ENCODE measurements around the gene PSTPIP2.
A peak's percentile ranks its signal among the peaks of the same experiment; 100 is the strongest.
"Not testable (repeated sequence)": the region's sequence is repeated elsewhere in the genome, so short reads cannot be mapped to it uniquely, and the experiment has no call there.

The PSTPIP2 gene

GRCh38 chr18:46070232-46070631, 1.8 kb downstream of the PSTPIP2 start:
- no peak for DNase-seq (ENCODE audit: low spot score)

GRCh38 chr18:46069524-46069923, 2.5 kb downstream of the PSTPIP2 start:
- no peak for DNase-seq (ENCODE audit: low spot score)

GRCh38 chr18:46068763-46069162, 3.3 kb downstream of the PSTPIP2 start:
- no peak for DNase-seq (ENCODE audit: low spot score)

DNA sequence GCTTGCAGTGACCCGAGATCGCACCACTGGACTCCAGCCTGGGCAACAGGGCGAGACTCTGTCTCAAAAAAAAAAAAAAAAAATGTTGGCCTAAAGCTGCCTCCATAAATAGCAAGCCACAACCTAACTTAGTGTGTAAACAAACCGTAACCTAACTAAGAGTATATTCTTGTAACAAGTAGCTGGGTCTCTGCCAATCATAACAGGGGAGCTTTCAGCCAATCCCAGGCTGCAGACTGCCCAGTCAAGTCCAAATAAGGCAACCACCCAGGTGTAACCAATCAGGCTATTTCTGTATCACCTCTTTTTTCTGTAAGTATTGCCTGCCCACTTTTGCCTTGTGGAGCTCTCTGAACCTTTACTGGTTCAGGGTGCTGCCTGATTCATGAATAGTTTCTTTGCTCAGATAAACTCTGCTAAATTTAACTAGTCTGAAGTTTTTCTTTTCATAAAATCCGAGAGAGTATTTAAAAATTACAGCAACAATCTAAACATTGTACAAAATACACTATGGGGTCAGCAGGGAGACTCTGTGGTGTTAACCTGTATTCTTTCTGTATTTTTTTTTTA, 4.5 kb downstream of the PSTPIP2 start:
- no peak for DNase-seq (ENCODE audit: low spot score)

- no peak for DNase-seq (ENCODE audit: low spot score)
Measured at GRCh38 chr18:46062781-46063180, 9.3 kb downstream of the PSTPIP2 start.

GRCh38 chr18:46061796-46062195, 10.3 kb downstream of the PSTPIP2 start:
- no peak for DNase-seq (ENCODE audit: low spot score)

GRCh38 chr18:46061387-46061786, 10.7 kb downstream of the PSTPIP2 start:
- no peak for DNase-seq (ENCODE audit: low spot score)

DNA sequence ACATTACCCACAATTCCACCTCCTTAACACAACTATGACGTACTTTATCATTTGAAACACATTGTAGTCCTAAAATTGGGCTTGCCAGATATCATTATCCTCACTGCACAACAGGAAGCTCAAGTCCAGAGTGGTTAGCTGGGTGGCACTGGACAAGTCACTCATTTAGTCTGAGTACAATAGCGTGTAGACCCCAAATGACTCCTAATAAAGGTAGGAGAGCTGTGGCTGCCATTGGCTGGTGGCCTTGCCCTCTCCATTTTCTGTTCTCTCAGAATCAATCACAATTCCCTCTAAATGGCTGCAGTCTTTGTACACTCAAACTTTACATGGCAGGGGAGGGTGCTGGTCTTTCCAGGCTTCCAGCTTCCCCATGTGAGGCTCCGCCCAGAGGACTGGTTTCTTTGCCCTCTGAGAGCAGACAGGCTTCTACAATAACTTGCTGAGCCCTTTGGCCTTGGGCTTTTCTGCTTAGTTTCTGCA, 11.7 kb downstream of the PSTPIP2 start:
- DNase-seq (ENCODE audit: low spot score), result no peak

DNA sequence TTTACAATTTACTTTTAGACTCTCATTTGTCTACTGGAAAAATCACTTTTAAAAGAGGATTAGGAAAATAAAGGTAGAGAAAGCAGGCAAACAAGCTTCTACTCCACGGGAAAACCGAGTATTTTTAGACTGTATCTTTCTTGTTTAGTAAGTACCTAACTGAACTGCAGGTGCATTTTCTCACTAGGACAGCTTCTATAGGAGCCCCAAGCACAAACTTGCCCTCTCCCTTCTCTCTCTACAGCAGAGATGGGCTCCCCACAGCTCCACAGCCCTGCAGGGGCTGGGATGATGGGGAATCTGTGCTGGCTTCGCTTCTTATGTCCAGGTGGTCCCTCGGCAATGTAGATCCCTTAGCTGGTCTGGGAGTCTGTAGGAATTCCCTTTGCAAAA, 16.2 kb downstream of the PSTPIP2 start:
- no peak for DNase-seq (ENCODE audit: low spot score)

- peak; percentile 63 for DNase-seq (ENCODE audit: low spot score)
Measured at GRCh38 chr18:46054956-46055837, 16.9 kb downstream of the PSTPIP2 start.

DNA sequence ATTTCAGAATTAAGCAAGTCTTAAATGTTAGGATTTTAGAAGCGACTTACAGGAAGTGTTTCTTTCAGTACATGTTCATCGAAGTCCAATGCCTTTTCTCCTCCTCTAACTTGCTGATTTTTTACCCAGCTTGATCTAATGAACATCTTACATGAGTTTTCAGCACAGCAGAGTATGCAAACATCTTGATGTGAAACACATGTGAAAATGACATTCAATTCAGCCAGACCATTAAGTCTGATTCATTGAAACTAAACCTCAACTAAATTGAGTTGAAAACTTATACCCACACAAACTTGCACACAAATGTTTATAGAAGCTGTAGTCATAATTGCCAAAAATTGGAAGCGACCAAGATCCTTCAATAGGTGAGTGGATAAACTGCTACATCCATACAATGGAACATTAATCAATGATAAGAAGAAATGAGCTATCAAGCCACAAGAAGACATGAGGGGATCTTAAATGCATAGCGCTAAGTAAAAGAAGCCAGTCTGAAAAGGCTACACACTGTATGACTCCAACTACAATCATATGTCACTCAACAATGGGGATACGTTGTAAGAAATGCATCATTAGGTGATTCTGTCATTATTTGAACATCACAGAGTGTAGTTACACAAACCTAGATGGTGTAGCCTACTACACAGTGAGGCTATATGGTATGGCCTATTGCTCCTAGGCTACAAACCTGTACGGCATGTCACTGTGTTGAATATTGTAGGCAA, 18.5 kb downstream of the PSTPIP2 start:
- DNase-seq (ENCODE audit: low spot score), result no peak

GRCh38 chr18:46051731-46052461, 20.2 kb downstream of the PSTPIP2 start:
- DNase-seq (ENCODE audit: low spot score), result no peak

GRCh38 chr18:46050268-46050667, 21.8 kb downstream of the PSTPIP2 start:
- DNase-seq (ENCODE audit: low spot score), result no peak

DNA sequence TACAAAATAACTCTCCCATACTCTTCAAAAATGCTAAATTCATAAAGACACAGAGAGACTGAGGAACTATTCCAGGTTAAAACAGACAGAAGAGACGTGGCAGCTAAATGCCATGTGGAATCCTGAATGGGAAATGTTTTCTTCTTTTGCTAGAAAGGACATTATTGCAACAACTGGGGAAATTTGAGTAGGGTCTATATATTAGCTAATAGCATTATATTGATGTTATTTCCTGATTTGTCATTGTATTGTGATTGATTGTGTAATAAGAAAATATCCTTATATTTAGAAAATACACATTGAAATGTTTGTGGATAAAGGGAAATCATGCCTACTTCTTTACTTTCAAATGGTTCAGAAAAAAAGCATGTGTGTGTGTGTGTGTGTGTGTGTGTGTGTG, 23.4 kb downstream of the PSTPIP2 start:
- no peak for DNase-seq (ENCODE audit: low spot score)

- not testable (repeated sequence) for DNase-seq (ENCODE audit: low spot score)
Measured at GRCh38 chr18:46047369-46047768, 24.7 kb downstream of the PSTPIP2 start.

DNA sequence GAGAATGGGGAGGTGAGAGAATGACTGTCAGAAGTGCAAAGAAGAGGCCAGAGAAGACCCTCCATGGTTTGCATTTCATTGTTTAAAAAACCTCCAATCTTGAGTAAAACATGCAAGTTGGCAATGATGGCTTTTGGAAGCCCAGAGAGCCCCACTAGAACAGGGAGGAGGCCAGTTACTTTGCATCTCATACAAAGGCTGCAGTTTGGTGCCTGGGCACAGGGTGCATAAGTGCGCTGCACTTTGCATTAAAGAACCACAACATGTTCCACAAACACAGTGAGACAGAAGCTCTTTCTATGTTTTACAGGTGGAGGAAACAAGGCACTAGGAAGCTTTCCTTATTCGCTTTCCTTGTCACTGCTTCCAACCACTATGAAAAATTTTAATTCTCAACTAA, 25.4 kb downstream of the PSTPIP2 start:
- DNase-seq (ENCODE audit: low spot score), result no peak

DNA sequence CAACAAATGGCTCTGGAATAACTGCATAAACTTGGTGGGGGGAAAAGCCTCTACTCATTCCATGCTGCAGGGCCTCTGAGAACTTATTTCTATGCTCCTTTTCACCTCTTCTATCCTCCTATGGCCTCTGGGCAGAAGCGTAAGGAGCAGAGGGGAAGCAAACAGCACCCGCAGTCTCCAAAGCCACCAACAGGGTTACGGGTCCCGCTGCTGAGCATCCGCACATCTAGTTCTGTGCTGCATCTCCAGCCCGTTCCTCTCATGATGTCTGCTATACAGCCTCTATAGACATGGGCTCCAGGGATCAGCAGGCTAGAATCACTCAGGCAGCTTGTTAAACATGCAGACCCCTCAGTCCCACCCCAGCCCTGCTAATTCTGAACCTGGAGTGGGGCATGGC, 25.9 kb downstream of the PSTPIP2 start:
- DNase-seq (ENCODE audit: low spot score), result no peak

- peak; percentile 44 for DNase-seq (ENCODE audit: low spot score)
Measured at GRCh38 chr18:46042571-46043123, 29.4 kb downstream of the PSTPIP2 start.

DNA sequence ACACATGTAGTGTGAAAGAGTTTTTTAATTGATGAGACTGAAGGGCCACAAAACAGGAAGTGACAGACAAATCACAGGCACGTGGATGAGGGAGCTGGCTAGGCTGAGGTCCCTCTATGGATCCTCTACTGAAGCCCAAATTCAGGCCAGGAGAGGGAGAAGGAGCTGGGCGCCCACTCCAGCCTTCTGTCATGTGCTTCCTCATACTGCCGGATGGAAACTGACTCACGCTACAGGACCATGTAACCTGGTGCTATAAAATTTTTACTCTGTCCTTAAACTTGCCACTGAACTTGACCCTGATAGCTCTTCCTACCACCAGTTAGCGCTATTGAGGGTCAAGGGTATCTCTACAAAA, 31.3 kb downstream of the PSTPIP2 start:
- DNase-seq (ENCODE audit: low spot score), result no peak

GRCh38 chr18:46040033-46040746, 31.9 kb downstream of the PSTPIP2 start:
- DNase-seq (ENCODE audit: low spot score), result no peak

All from activated CD4-positive, alpha-beta T cell treated with anti-CD3 and anti-CD28 coated beads, Interleukin-2, Interleukin-4, amounts not matched to agents 100 ng/mL and 50 ng/mL, durations not matched to agents 16 hours and 8 hours (primary cell).